ENCODE measurements around the gene COMMD10.

The COMMD10 gene

DNA sequence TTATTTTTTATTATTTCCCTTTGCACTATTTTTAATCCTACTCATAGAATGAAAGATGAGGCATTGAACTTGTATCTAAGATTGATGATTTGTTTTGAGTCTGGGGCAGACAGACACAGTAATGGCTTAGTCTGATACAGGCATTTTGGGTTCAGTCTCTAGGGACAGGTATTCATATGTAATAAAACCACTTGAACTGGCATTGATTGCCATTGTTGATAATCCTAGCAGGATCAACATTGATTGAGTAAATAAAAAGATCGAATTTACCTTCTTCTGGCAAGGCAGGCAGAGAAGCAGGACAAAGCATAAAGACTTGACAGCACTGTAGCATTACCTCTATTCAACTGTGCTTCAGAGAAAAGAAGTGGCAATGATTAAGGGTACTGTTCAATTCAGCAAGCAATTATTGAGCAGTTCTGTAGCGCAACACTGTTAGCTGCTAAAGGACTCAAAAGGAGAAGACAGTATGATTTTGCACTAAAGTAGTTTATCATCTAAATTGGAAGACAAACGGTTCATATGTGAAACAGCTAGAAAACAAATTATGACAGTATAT, 144.4 kb downstream of the COMMD10 start:
- DNase-seq: no peak

DNA sequence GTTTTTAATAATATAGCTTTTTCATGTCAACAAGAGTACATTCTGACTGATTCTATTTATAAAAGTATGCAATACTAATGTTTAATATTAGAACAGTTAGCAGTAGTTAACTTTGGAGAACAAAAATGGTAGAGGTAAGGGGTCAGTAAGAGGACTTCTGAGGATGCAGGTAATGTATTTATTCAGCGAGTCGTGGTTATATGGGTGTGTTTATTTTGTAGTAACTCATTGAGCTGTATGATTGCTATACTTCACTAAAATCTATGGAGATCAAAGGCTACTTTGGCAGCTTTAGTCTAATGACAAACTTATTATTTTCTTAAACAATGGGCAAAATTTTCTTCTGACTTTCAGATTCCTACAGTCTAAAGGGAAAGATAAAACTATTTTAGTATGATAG, 146.5 kb downstream of the COMMD10 start:
- DNase-seq: no peak

DNA sequence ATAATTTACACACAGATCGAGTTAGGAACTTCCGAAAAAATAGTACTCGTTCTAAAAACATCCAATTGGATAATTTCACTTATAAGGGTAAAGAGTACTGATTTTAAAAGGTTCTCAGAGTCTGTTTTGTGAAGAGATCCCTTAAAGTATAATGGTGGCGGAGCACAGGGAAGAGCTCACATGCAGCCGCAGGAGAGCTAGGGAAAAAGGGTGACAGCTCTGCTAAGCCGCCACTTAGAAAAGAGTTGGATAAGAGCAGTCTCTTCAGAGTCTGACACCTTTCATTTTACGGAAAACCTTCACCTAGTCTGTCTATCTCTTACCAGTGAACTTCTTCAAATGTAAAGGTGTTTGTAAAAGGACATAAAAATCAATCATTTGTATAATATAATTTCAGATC, 149.9 kb downstream of the COMMD10 start:
- DNase-seq: no peak

DNA sequence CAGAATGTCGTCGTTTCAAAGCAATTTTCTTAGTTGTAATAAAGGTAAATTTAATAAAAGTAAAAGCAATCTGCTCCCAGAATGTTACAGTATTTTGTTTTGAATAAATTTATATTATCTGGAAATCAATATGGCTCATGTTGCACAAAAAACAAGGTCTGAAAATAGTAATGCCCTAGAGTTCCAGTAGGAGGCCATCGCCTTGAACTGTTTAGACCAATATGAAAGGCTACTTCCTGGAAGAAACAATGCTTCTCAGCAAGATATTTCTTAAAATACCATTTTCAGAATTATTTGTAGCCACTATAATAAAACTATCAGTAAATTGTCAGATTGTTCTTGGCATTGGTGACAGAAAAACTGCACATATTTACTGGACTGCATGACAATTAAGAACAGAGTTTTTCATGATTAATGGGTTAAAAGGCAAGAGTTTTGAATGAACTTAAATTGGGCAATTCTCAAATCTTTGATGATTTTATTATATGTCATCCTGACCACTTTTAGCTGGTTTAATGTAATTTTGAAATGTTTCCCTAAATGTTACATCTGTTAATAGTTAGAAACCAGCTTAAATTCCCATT, 153.2 kb downstream of the COMMD10 start:
- no peak for DNase-seq

DNA sequence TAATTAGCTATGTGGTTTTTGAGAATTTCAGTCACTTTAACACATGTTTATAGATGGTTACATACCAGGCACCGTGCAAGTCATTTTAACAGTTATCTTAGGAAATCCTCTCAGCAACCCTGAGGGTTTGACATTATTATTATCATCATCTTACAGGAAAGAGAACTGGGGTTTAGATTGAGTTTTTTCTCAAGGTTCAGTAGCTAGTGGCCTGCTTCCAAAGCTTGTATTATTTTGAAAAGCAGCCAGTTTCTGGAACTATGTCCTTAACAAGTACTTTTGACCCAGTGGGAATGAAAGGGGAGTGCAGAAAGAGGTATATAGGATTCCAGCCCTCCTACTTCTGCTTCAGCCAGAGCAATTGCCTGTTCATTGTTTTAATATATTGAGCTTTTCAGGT, 157.5 kb downstream of the COMMD10 start:
- DNase-seq: no peak

DNA sequence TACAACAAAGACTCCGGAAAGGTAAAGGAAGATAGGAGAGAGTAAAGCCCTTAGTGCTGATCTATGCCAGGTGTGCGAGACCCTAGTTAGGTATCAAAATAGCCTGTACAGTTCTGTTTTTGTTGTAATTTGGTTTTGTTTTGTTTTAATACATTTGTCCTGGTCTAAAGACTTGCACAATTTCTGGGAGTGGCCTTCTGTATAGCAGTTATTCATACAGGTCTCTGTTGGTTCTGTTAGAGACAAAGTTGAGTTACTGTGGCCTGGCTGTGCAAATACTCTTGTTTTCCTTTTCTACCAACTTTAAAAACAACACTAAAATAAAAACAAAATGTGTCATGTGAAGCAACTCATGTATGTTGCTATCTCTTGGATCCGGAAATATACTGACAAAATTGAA, 163.6 kb downstream of the COMMD10 start:
- DNase-seq: no peak

DNA sequence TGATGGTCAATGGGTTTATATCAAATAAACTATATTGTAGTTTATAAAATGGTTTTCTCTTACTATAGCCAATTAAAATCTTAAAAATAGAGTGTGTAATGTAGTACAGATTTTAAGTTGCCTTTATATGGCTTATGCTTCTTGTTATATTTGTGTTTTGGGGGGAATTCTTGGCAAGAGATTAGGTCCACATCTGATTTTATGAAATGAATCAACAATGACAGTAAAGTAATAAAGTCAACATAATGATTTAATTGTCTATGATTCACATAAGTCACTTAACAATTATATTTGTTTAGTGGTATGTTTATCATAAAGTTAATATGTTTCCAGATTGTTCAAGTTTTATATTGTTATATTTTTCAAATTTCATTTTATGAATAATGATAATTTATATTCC, 164.8 kb downstream of the COMMD10 start:
- no peak for DNase-seq

DNA sequence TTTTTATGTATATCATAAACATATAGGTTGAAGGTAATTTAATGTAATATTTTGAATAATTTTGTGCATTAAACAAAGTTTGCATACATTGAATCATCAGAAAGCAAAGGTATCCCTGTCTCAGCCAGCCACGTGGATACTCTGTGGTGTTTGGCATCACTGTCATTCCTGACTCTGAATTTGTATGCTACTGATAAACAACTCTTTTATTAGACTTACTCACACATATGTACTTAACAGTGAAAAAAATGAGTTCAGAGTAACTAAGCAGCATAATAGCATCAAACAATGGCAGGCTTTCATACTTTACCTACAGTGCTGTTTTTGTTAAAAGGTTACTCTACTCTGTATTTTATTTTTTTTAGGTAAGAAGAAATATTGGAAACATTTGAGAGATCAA, 171.9 kb downstream of the COMMD10 start:
- DNase-seq: no peak

DNA sequence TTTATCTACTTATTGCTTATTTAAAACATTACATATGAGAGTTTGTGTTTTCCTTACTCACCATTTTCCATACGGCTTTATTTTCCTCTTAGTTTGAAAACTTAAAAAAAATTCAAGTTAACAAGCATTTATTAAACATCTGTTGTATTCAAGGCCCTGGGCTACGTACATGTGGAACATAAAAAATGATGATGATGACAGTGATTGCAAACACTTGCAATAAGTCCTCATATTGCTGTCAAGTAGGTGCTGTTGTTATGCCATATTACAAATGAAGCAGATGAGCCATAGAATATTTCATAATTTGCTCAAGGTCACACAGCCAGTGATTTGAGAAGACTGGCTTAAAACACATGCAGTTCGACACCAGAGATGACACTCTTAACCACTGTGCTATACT, 180.6 kb downstream of the COMMD10 start:
- DNase-seq: no peak

DNA sequence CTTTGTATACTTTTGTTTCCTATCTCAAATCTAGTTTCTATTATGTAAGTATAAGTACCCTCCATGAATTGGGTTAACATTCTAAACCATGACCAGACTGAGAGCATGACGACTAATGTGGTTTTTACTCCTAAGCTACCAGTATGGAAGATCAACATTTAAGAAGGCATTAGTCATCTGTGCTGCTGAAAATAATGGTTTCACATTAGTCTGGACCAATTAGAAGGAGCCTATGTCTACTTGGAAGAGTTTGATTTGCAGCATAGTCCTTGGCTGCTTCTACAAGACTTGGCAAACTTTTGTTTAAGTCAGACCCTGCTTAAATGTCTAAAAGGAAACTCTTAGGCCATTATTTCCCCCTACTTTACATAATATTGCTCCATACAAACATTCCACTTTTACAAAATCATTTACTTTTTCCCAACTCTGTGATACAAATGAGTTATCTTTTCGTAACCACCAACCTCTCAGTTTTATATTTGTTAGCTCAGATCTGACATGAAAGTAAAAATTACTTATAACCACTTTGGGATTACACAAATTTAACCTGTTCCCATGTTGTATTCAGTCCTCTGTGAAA, 186.7 kb downstream of the COMMD10 start:
- no peak for DNase-seq

DNA sequence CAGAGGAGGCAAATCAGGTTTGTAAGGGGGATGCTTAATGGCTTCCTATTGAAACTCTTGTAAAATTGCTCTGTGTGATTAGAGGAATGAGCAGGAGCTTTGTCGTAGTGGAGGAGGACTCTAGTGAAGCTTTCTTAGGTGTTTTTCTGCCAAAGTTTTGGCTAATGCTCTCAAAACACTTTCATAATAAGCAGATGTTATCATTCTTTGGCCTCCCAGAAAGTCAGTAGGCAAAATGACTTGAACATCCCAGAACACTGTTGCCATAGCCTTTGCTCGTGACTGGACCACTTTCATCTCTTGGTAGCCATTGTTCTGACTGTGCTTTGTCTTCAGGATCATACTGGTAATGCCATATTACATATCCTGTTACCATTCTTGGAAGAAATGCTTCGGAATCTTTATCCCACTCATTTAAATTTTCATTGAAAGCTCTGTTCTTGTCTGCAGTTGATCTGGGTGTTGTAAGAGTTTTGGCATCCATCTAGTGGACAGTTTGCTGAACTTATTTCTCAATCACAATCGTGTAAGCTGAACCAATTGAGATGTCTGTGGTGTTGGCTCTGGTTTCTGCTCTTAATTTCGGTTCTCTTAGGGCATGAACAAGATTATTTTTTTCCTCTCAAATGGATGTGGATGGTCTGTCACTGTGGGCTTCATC, 187.6 kb downstream of the COMMD10 start:
- DNase-seq: no peak

DNA sequence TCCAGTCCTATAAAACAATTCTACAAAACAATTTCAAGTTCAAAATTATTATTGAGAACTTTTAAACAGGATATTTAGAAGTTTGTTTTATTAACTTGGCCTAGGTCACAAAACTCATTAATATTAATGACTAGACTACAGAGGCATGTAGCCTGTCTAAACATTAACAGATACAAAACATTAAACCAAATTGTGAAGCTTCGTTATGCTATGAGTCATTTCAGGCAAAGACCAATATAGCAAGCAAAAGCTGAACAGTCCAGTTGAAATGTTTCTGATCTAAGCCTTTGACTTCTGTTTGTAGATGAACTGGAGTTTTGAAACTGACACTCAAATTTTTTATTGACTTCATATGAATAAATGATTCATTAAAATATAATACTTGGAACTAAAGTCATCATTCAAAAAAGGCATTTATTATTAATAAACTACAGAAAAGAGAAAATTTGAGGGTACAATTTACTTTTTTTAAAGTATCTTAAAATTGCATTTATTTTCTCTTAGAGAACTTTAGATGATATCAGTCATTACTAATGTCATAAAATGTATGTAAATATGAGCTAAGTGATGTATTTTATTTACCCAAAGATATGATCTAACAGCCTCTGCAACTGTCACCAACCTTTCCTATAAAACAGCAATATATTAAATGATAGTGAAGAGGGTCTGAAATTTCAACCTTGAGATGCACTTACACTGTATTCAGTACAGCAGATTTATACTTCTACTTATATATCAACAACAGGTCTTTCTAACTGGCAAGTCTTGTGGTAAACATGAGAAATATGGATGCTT, 188.8 kb downstream of the COMMD10 start:
- no peak for DNase-seq

DNA sequence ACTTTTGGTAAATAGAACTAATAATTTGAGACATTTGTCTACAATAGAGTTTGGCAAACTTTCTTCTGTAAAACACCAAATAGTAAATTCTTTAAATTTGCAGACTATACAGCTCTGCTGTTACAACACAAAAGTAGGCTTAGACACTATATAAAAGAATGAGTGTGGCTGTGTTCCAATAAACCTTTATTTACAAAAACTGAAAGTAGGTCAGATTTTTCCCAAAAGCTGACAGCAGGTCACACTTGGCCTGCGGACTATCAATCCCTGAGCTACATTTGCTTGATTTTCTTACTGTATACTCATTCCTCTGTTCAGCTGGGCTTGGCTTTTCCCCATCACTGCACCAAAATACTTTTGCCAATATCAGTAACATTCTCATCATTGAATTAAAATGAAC, 189.4 kb downstream of the COMMD10 start:
- DNase-seq: no peak

DNA sequence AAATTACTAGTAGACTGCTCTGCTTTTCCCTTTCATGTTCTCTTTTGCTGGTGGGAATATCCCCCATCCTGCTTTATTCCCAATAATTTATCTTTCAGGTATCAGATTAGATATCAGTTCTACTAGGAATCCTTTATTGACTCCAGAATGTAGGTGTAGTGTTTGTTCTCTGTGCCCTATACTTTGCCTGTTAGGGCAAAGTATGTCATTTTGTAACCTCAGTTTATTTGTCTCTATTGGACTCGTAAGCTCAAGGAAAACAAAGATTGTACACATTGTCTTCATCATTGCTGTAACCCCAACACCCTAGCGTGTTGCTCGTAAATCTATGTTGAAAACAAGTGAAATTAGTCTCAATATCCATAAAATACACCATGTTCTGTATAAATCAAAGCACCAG, 190.5 kb downstream of the COMMD10 start:
- no peak for DNase-seq

DNA sequence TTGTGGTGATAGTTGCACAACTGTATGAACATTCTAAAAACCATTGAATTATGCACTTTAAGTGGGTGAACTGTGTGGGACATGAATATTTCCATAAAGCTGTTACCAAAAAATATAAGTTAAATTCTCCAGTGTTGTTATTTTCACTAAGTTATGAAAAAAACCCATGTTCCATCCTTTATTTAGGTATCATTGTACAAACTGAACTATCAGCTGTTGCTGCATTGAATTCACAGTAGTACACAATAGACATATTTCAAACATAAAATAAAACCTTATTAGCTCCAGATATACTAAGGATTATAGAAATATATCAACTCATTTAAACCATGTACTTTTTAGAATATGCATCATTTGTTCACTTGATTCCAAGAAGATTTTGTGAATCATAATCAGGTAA, 192.1 kb downstream of the COMMD10 start:
- no peak for DNase-seq

DNA sequence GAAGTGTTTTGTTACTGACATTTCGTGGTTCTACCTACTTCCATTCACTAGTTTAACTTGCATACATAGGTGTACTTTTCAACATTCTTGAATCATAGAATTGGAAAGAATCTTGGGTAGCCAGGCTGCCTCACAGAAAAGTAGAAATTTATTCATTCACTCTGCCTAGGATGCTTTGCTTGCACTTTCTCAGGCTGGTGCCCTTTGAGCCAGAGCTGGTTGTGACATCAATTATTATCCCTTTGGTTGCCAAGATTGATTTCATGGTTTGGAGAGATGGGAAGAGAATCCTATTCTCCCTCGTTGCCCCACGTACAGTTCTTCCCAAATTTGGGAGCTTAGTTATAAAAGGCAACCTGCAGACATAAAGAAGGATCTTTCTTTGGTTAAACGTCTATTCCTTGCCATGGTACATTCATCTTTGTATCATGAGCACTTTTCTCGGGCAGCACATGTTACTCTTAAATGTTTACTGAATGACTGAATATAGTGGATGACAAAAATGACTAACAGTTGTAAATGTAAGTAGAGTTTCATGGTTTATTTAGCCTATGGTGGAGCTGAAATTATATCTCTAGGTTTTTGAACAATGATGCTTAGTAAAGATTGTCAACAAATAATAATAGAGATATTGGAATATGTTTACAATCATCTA, 195.5 kb downstream of the COMMD10 start:
- no peak for DNase-seq

DNA sequence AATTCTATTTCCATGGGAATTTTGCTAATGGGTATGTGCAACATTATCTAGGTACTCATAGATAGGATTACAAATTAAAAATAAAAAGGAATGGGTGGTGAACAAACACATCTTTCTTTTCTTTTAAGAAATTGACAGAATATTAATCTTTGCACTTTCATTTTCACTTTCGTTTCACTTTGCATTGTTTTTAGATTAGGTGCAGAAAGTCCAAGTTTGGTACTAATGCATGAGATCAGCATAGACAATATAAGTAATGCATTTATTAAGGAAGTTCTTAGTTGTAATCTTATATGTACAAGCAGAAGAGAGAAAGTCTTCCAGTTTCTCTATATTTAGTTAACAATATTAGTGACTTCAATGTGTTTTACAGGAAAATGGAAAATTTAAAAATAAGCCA, 196.5 kb downstream of the COMMD10 start:
- no peak for DNase-seq

DNA sequence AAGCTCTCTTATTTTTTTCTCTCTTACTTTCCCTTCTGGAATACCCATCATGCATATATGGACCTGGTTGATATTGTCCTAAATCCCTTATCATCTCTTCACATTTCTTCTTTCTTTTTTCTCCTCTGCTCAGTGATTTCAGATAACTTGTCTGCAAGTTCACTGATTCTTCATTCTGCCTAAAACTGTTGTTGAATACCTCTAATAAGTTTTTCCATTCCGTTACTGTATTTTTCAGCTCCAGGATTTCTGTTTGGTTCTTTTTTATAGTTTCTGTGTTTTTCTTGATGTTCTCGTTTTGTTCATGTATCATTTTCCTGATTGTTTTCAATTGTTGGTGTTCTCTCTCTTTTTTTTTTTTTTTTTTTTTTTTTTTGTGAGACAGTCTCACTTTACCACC, 203.7 kb downstream of the COMMD10 start:
- no peak for DNase-seq

DNA sequence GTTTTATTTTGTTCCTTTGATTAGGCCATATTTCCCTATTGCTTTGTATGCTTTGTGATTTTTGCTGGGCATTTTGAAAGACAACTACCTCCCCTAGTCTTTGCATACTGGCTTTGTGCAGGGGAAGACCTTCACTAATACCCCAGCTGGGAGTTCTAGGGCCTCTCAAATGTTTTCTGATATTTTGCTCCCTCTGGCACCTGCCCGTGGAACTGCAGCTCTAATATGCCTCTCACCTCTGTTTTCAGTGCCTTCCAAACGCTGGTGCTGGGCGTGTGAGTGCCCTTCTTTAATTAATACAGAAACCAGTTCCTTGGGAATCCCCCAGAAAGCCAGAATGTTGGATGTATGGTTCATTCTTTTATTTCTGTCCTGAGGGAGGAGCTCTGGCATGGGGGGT, 204.5 kb downstream of the COMMD10 start:
- no peak for DNase-seq

DNA sequence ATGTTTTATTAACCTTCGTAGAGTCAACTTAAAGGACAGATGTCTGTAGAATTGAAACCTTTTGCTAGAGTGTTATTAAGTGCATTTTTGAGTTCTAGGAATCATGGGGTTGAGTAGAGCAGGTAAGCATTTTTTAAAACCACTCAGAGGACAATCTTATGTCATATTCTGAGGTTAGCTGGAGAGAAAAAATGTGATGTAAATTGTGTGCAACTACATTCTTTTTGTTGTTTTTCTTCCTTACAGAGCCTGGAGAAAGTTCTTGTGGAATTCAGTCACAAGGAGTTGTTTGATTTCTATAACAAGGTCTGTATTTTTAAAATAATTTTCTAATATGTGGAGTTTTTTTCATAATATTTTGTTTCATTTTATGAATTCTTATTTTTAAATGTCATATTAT, 206.4 kb downstream of the COMMD10 start:
- no peak for DNase-seq

DNA sequence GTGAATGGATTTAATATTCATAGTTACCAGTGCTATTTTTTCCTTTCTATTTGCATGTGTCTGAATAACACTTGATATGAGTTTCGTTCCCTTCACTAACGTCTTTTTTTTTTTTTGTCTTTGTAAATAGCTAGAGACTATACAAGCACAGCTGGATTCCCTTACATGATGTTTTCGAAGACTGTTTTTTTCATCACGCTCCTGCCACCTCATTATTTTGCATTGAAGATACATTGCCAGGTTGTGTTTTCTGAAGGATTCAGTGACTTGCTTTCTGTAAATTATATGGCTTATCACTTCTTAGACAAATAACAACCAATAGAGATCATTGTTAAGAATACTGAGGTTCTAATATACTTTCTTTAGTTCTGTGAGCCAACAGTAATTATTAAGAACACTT, 207.5 kb downstream of the COMMD10 start:
- DNase-seq: no peak

DNA sequence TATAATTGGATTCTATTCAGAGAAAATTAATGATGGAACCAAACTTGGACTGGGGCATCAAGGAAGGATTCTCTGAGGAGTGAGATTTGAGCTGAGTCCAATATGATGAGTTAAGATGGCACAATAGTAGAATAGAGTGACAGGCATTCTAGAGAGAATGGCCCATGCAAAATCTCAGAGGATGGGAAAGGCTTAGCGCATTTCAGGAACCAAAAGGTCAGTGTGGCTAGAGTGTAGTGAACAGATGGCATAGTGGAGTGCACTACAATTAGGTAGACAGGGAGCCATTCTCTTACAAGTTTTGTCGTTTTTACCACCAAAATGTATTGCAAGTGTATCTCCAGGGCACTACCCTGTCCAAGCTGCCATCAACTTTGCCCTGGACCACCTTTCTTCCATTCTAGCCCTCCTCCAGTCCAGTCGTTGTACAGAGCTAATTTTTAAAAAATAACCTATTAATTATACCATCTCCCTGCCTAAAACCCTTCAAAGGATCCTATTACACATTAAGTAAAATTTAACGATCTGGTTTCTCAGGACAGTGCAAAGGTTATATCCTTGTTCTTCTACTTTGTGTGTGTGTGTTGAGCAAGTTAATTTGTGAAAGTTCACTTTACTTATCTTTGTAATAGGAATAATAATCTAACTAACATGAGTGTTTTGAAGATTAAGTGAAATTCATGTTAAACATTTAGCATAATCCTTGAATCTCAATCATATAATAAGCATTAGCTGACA, 211.7 kb downstream of the COMMD10 start:
- no peak for DNase-seq

Data from stimulated activated CD4-positive, alpha-beta T cell treated with anti-CD3 and anti-CD28 coated beads, Interleukin-2, amount 100 ng/mL, for 48 hours (primary cell).